Stimulated activated naive CD4-positive, alpha-beta T cell treated with Interleukin-2 at 50 U/mL for 16 hours (primary cell): ENCODE results near the gene PSME2.

Experiments used
- DNase-seq: peaks from one replicate; lab custom pipeline; 2025; lab: John Stamatoyannopoulos, UW

Gene PSME2

DNA sequence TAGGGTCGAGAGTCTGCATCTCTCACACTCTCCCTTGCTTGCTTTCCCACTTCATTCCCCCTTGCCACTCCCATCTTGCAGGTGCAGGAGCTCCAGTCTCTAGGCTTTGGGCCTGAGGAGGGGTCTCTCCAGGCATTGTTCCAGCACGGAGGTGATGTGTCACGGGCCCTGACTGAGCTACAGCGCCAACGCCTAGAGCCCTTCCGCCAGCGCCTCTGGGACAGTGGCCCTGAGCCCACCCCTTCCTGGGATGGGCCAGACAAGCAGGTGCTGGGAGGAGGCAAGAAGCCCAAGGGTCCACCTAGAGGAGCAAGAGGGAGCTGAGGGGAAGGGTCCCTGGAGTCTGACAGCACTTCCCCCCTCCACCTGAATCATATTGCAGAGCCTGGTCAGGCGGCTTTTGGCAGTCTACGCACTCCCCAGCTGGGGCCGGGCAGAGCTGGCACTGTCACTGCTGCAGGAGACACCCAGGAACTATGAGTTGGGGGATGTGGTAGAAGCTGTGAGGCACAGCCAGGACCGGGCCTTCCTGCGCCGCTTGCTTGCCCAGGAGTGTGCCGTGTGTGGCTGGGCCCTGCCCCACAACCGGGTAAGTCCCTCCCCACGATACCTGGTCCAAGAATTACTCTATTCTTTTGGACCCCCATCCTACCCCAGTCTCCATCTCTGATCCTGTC lies 5.1 kb upstream of the PSME2 start:
- DNase-seq: no peak

DNA sequence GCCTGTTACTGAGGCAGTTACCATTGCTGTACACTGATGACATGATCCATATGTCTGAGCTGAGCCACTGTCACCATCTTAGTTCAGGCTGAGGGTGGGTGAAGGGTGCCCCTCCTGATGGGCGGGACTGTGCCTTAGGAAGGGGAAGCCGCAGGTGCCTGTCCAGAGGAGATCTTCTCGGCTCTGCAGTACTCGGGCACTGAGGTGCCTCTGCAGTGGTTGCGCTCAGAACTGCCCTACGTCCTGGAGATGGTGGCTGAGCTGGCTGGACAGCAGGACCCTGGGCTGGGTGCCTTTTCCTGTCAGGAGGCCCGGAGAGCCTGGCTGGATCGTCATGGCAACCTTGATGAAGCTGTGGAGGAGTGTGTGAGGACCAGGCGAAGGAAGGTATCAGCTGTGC lies 4.6 kb upstream of the PSME2 start:
- DNase-seq: no peak

DNA sequence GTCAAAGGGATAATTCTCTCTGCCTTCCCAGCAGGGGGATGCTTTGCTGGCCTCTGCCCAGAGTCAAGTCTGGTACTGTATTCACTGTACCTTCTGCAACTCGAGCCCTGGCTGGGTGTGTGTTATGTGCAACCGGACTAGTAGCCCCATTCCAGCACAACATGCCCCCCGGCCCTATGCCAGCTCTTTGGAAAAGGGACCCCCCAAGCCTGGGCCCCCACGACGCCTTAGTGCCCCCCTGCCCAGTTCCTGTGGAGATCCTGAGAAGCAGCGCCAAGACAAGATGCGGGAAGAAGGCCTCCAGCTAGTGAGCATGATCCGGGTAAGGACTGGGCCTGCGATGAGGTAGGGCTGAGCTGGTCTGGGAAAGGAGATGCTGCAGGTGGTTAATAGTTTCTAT lies 4.2 kb upstream of the PSME2 start:
- no peak for DNase-seq

GRCh38 chr14:24150061-24150460 lies 3.7 kb upstream of the PSME2 start:
- no peak for DNase-seq

- DNase-seq: no peak
These were observed 3.0 kb upstream of the PSME2 start for GRCh38 chr14:24149302-24149969.

GRCh38 chr14:24147761-24148428 lies 1.5 kb upstream of the PSME2 start:
- no peak for DNase-seq

- peak; percentile 99 for DNase-seq
These were observed 759 bp upstream of the PSME2 start, which contains the start of gene RNF31 for GRCh38 chr14:24146978-24147760. Gene RNF31 (plus strand): TSS chr14:24147498. CDS start chr14:24147699, 201 bp downstream.

GRCh38 chr14:24145690-24146452 lies 539 bp downstream of the PSME2 start:
- no peak for DNase-seq

GRCh38 chr14:24145219-24145618 lies 1.2 kb downstream of the PSME2 start:
- no peak for DNase-seq

DNA sequence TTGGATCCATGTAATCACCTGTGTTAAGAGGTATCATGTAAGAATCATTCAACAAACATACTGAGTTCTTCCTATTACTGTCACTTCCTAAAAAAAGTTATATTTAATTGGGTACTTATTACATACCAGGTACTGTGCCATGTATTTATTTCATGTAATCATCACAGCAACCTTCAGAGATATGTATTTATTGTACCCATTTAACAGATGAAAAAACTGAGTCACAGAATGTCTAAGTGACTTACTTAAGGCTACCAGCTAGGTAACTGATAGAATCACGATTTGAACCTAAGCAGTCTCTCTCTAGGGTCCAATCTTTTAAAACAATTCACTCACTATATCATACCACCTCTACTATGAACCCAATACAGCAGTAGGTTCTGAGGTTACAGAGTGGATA lies 2.0 kb downstream of the PSME2 start:
- no peak for DNase-seq

- no peak for DNase-seq
These were observed 2.9 kb downstream of the PSME2 start for GRCh38 chr14:24143511-24143910.

- DNase-seq: peak; percentile 100
These were observed 5.1 kb downstream of the PSME2 start, which contains the start of gene EMC9 for GRCh38 chr14:24141097-24141880. Gene EMC9 (minus strand): TSS chr14:24141591. CDS start chr14:24141304, 287 bp downstream.

DNA sequence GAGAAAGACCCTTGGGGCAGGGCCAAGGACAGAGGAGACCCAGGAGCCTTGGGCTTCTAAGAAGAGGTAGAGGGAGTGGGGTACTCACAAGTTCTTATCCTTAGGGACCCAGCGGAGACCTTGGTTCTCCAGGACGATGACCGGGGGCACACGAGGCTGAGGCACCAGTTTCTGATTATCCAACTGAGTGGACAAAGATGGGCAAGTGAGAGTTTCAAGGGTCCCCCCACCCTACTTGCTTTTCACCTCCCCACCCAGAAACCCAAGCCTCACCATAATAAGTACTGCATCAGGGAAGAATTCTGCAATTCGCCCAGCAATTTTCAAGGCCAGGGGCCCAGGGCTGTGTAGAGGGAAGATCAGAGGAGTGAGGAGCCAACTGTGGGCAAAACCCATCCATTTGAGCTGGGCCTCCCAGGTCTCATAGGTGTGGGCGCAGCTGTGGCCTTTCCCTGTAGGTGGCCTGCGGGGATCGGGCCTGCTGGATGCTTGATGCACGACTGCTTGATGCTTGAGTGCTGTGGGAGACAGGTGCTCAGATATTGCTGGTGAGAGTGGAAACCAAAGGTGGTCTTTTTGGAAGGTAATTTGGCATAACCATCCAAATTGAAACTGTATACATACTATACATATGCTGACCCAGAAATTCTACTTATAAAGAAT lies 7.0 kb downstream of the PSME2 start:
- peak; percentile 25 for DNase-seq

DNA sequence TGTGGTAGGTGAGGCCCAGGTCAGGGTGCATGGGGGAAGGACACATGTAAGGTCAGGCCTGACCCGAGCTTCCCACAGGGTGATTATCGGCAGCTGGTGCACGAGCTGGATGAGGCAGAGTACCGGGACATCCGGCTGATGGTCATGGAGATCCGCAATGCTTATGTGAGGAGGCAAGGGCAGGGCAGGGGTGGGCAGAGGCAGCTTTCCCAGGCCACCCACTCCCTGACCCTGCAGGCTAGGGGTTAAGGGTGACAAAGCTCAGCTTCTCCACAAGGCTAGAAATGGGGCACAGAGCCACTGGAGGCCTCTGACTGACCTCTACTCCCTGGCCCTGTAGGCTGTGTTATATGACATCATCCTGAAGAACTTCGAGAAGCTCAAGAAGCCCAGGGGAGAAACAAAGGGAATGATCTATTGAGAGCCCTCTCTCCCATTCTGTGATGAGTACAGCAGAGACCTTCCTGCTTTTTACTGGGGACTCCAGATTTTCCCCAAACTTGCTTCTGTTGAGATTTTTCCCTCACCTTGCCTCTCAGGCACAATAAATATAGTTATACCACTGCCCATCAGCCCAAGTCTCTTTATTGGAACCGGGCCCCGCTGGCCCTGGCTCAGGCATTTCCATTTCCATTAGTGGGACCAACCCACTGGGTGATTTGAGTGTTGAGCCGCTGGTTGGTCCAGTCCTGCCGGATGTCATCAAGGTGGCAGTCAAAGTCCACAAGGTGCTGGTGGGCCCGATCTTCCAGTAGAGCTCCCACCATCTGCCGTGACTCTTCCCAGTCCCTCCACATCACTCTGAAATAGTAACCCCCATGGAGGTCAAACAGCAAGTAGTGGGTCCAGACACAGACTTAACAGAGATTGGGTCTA lies 7.8 kb downstream of the PSME2 start:
- DNase-seq: no peak

DNA sequence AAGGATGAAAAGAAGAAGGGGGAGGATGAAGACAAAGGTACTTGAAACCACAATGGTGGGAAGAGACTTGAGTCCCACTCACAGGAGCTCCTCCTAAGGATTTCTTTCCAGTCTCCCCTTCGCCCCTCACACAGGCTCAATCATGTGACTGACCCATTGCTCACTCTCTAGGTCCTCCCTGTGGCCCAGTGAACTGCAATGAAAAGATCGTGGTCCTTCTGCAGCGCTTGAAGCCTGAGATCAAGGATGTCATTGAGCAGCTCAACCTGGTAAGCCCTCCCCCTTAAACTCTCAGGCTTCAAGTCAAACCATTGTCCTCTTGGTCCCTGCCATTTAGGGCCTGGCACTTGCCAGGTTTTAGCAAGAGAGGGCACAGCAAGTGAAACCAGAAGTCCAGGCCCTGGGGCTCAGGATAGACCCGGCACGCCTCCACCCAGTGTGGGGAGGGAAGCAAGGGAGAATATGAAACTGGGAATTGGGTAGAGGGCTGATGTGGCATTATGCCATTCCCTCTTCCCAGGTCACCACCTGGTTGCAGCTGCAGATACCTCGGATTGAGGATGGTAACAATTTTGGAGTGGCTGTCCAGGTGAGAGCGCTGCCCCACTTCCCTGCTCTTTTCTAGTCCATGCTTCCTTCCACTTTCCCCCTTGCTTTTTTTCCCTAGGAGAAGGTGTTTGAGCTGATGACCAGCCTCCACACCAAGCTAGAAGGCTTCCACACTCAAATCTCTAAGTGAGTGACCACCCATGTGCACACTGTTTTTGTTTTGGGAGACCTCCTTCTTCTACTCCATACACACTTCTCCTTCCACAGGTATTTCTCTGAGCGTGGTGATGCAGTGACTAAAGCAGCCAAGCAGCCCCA lies 8.6 kb downstream of the PSME2 start:
- DNase-seq: no peak

- DNase-seq: no peak
These were observed 9.5 kb downstream of the PSME2 start for GRCh38 chr14:24136684-24137528.
